GM23248 (cell line): ENCODE data around the gene GTF3A.

ENCODE experiments used
- EZH2 ChIP-seq: fragments of 200-600 bp; sonication (generic); IDR thresholded peaks from 2 replicates; pipeline ENCODE4 v1.6.1; 2018; ENCODE audit warnings: antibody characterized with exemption, mild to moderate bottlenecking; ENCODE audit not compliant: insufficient read depth, poor library complexity, severe bottlenecking
- EZH2phosphoT487 ChIP-seq: fragments of 200-600 bp; sonication (generic); IDR thresholded peaks from 2 replicates; pipeline ENCODE4 v1.6.1; 2018; ENCODE audit warnings: antibody characterized with exemption, moderate library complexity, mild to moderate bottlenecking, low read depth; ENCODE audit not compliant: insufficient read depth

DNA sequence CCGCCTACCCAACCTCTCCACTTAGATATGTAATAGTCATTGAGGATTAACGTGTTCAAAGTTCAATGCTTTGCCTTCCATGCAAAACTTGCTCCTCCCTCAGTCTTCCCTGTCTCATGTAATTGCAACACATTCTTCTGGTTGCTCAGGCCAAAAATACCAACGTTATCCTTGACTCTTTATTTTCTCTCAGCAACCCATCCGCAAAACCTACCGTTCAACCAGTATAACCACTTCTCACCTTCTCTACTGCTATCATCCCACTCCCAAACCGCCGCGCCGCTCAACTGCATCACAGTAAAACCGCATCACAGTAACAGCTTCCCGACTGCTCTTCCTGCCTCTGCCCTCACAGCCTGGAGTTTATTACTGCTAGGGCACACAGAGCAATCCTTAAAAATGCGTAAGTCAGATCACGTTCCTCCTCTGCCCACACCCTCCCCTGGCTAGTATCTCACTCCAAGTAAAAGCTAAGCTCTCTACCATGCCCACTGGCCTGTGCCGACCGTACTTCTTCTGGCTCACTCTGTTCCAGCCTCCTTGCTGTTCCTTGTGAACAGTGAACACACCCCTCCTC lies 17.7 kb downstream of the GTF3A start:
- TF ChIP-seq EZH2 (no peak), EZH2phosphoT487 (no peak)
